ENCODE measurements around the gene STIP1. TPM values are rescaled to one million over a fixed set of nuclear protein-coding genes. Genes with fewer than 3 reads are reported as not detected.

STIP1 gene
- total and polyA plus RNA-seq, 5 experiments from 2014 or later = 59.4 to 132 (median 110) TPM

DNA sequence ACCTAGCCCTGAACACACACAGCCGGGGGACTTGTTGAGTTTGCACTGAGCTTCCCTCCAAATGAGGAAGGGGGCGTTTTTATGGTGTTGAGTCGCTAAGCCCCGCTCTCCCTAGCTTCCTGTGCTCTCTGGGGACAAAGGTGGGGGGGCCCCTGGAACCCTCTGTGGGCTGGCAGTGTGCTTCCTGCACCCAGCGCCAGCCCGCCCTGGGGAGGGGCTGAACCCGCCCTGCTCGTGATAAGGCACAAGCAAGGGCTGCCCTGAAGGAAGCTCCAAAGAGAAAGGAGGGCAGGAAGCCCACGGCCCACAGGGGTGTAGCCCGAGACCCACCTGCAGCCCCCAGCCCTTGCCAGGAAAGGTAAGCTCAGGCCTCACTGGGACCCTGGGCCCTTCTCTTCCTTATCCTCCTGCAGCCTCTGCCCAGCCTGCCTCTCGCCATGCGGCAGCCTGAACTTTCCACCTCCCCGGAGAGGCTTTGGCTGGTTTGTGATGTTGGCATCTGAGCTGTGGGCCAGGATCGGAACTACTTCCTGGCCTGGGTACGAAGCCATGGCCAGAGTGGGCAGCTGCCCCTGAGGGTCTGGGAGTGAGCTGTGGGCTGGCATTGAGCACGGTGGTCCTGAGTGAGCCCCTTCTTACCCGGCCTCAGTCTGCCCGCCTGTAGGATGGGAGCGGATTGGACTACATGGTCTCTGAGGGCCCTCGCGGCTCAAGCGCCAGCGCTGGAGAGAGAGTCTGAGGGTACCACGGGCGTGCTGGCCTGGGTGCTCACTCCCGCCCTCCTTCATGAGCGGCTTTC is 20.7 kb downstream of the STIP1 start, which contains the start of gene FERMT3:
FERMT3 (plus strand) TSS at position 265 of the 799 bp plus-strand sequence. CDS start 644 bp downstream, outside the sequence.
- peak within 1 kb of the TSS; percentile 89 to 97 (median 94) for H3K27ac Mint-ChIP-seq
- DNase-seq = peak; percentile 52 to 86 (median 64)
- H3K36me3 Mint-ChIP-seq = peaks cover 2 to 56% (median 4%) of the 10 kb centered on the region in 3 donors
- peak within 1 kb of the TSS; percentile 88 to 96 (median 94) for H3K4me3 Mint-ChIP-seq
- peak; percentile 63 to 71 for ATAC-seq
- POLR2A ChIA-PET = interaction anchor here (0.5 to 10.7 kb wide), 19 partner anchors 12 to 1479 kb away, joined by 3 to 290 read pairs (median 5); partner anchors contain the start of genes BAD, CATSPERZ, DNAJC4 and ESRRA
- H3K4me1 Mint-ChIP-seq = peaks cover 24 to 57% (median 51%) of the 10 kb centered on the region in 4 donors
- no peaks in the 10 kb centered on the region for H3K27me3 Mint-ChIP-seq
- H3K9me3 Mint-ChIP-seq = no peaks in the 10 kb centered on the region

GRCh38 chr11:64207256-64208085 is 21.5 kb downstream of the STIP1 start:
- peak; percentile 58 to 75 for ATAC-seq
- peak; percentile 37 to 89 (median 70) for DNase-seq
- Mint-ChIP-seq H3K27me3 (no peaks in the 10 kb centered on the region), H3K4me1 (peaks cover 26 to 63% (median 54%) of the 10 kb centered on the region in 4 donors), H3K4me3 (peak overlapping the region; percentile 88 to 96 (median 94)), H3K9me3 (no peaks in the 10 kb centered on the region), H3K27ac (peak overlapping the region; percentile 89 to 97 (median 94)), H3K36me3 (peaks cover 2 to 57% (median 4%) of the 10 kb centered on the region in 3 donors)
- POLR2A ChIA-PET = interaction anchor here (0.5 to 10.7 kb wide), 18 partner anchors 10 to 1555 kb away, joined by 3 to 290 read pairs (median 9); partner anchors contain the start of genes BAD, CATSPERZ, DNAJC4 and ESRRA

GRCh38 chr11:64208086-64208795 is 22.3 kb downstream of the STIP1 start:
- H3K9me3 Mint-ChIP-seq = no peaks in the 10 kb centered on the region
- H3K36me3 Mint-ChIP-seq = peaks cover 2 to 56% (median 4%) of the 10 kb centered on the region in 3 donors
- POLR2A ChIA-PET = interaction anchor here (0.5 to 10.7 kb wide), 14 partner anchors 10 to 1555 kb away, joined by 3 to 290 read pairs (median 28); partner anchors contain the start of genes BAD, CATSPERZ, DNAJC4 and ESRRA
- H3K27me3 Mint-ChIP-seq = no peaks in the 10 kb centered on the region
- H3K4me3 Mint-ChIP-seq = peak overlapping the region; percentile 88 to 96 (median 94)
- H3K27ac Mint-ChIP-seq = peak overlapping the region; percentile 89 to 97 (median 94)
- DNase-seq (no peak), ATAC-seq (peak in 1 of 2 donors; percentile 4)
- peaks cover 24 to 67% (median 56%) of the 10 kb centered on the region in 4 donors for H3K4me1 Mint-ChIP-seq

DNA sequence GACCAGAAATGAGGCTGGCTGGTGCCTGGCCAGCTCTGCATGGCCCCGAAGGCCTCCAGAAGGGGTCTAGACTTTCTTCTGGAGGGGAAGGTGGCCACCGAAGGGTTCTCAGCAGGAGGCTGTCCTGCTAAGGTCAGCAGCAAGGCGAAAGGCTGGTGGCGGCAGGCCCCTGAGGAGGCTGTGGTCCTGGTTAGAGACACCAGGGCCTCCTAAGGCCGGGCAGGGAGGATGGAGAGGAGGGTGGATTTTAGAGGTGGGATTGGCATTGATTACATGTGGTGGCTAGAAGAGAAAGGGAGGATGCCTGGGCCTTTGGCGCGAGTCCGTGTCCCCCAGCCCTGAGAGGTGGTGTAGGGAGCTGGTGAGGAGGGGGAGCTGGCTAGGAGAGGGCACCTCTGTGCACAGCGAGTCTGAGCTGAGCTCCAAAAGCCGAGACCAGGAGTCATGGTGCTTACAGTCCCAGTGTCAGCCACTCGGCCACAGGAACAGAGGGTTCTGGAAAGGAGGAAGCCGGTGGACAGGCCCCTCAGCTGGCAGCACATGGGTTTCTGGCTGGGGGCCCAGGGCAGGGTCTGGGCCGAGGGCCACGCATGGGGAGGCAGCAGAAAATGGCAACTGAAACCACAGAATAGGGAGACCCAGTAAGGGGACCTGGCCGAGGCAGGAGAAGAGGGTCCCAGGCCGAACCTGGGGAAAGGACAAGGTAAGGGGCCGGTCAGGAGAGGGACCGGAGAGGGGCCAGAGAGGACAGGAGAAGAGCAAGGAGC is 23.0 kb downstream of the STIP1 start:
- no peaks in the 10 kb centered on the region for H3K9me3 Mint-ChIP-seq
- H3K4me1 Mint-ChIP-seq = peaks cover 22 to 60% (median 55%) of the 10 kb centered on the region in 4 donors
- no peak for ATAC-seq
- peaks cover 2 to 53% (median 4%) of the 10 kb centered on the region in 3 donors for H3K36me3 Mint-ChIP-seq
- H3K27me3 Mint-ChIP-seq = no peaks in the 10 kb centered on the region
- POLR2A ChIA-PET = interaction anchor here (0.8 to 10.7 kb wide), 10 partner anchors 9 to 95 kb away, joined by 3 to 290 read pairs (median 70); partner anchors contain the start of genes BAD, CATSPERZ, DNAJC4 and ESRRA
- no peak for DNase-seq
- H3K27ac Mint-ChIP-seq = peak overlapping the region; percentile 82 to 97 (median 92)
- peak overlapping the region in 9 of 10 donors; percentile 36 to 96 (median 59) for H3K4me3 Mint-ChIP-seq

- Mint-ChIP-seq H3K27me3 (no peaks in the 10 kb centered on the region), H3K27ac (peak overlapping the region in 8 of 10 donors; percentile 15 to 94 (median 86)), H3K9me3 (no peaks in the 10 kb centered on the region), H3K4me3 (peak overlapping the region in 3 of 10 donors; percentile 18 to 54 (median 28)), H3K4me1 (peaks cover 19 to 55% (median 50%) of the 10 kb centered on the region in 4 donors), H3K36me3 (peaks cover 0 to 53% (median under 1%) of the 10 kb centered on the region in 3 donors)
- DNase-seq (no peak), ATAC-seq (no peak)
- POLR2A ChIA-PET = interaction anchor here (0.8 to 10.7 kb wide), 4 partner anchors 20 to 36 kb away, joined by 3 to 290 read pairs (median 3); partner anchors contain the start of genes DNAJC4, NUDT22, TRPT1 and VEGFB
Observed at GRCh38 chr11:64209563-64209843, 23.5 kb downstream of the STIP1 start.

GRCh38 chr11:64210301-64211020 is 24.5 kb downstream of the STIP1 start:
- ATAC-seq (no peak), DNase-seq (no peak)
- Mint-ChIP-seq H3K27ac (peak overlapping the region in 4 of 10 donors; percentile 11 to 52 (median 26)), H3K4me1 (peaks cover 18 to 52% (median 46%) of the 10 kb centered on the region in 4 donors), H3K36me3 (peaks cover 0 to 60% (median 0%) of the 10 kb centered on the region in 3 donors), H3K4me3 (no peak overlapping the region), H3K9me3 (no peaks in the 10 kb centered on the region), H3K27me3 (no peaks in the 10 kb centered on the region)
- POLR2A ChIA-PET = interaction anchor here (1.1 to 10.7 kb wide), 3 partner anchors 19 to 35 kb away, joined by 3 to 290 read pairs (median 3); partner anchors contain the start of genes DNAJC4, NUDT22, TRPT1 and VEGFB

DNA sequence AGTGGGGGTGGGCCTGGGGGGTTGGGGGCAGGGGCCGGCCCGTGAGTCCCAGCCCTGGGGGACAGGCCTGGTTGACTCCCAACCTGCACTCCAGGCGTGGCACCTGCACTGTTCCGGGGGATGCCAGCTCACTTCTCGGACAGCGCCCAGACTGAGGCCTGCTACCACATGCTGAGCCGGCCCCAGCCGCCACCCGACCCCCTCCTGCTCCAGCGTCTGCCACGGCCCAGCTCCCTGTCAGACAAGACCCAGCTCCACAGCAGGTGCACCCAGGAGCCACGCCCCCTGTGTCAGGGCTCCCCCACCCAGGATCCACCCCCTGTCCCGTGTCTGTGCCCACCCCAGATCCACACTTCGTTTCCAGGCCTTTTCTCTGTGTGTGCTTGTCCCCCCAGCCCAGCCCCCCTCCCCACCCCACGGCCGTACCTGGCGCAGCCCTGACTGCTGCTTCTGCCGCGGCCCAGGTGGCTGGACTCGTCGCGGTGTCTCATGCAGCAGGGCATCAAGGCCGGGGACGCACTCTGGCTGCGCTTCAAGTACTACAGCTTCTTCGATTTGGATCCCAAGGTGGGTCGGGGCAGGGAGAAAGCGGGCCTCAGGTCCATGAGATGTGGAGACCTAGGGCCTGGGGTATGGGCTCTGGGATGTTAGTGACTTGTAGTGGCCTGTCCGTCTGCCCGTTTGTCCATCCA is 25.4 kb downstream of the STIP1 start:
- Mint-ChIP-seq H3K36me3 (peaks cover 0 to 68% (median 0%) of the 10 kb centered on the region in 3 donors), H3K27me3 (no peaks in the 10 kb centered on the region), H3K4me1 (peaks cover 16 to 43% (median 39%) of the 10 kb centered on the region in 4 donors), H3K9me3 (no peaks in the 10 kb centered on the region), H3K27ac (peak overlapping the region in 3 of 10 donors; percentile 19 to 83 (median 46)), H3K4me3 (no peak overlapping the region)
- POLR2A ChIA-PET = interaction anchor here (1.7 to 10.7 kb wide), 2 partner anchors 18 to 26 kb away, joined by 7 to 290 read pairs; partner anchors contain the start of genes DNAJC4, NUDT22, STIP1 and TRPT1
- ATAC-seq (no peak), DNase-seq (no peak)

DNA sequence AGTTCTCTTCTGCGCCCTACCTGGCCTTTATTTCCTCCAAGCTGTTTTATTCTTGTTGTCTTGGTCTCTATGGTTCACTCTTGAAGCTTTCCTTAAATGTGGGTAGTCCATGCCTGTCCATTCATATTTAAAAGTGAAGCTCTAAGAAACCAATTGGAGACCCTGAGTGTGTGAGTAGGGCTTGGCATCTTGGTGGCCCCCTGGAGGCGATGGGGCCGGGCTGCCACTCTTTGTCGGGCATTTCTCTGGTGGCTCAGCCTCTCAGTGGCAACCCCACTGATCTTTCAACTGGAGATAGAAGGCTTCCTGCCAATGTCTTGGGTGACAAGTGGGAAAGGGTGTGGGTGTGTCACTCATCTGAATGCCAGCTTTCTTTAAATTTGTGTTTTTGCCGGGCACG is 30.9 kb downstream of the STIP1 start:
- DNase-seq (peak in 1 of 10 donors; percentile 24), ATAC-seq (peak; percentile 63 to 75)
- Mint-ChIP-seq H3K9me3 (no peaks in the 10 kb centered on the region), H3K4me1 (peaks cover 7 to 29% (median 25%) of the 10 kb centered on the region in 4 donors), H3K36me3 (peaks cover 0 to 68% (median 0%) of the 10 kb centered on the region in 3 donors), H3K27ac (peak overlapping the region in 5 of 10 donors; percentile 40 to 86 (median 71)), H3K4me3 (no peak overlapping the region), H3K27me3 (no peaks in the 10 kb centered on the region)
- POLR2A ChIA-PET = interaction anchor here (0.7 to 7.2 kb wide), 11 partner anchors 8 to 1363 kb away, joined by 3 to 83 read pairs (median 4); partner anchors contain the start of genes DNAJC4, FERMT3, NUDT22 and TRPT1

- Mint-ChIP-seq H3K4me3 (no peak overlapping the region), H3K27ac (peak overlapping the region in 7 of 10 donors; percentile 19 to 76 (median 38)), H3K27me3 (no peaks in the 10 kb centered on the region), H3K4me1 (peaks cover 7 to 21% (median 14%) of the 10 kb centered on the region in 4 donors), H3K9me3 (no peaks in the 10 kb centered on the region), H3K36me3 (peaks cover 0 to 59% (median 0%) of the 10 kb centered on the region in 3 donors)
- POLR2A ChIA-PET = interaction anchor here (0.8 to 7.2 kb wide), 2 partner anchors 13 to 33 kb away, joined by 3 to 83 read pairs; partner anchors contain the start of genes FERMT3 and STIP1
- DNase-seq (no peak), ATAC-seq (no peak)
Observed at GRCh38 chr11:64218628-64219353, 32.8 kb downstream of the STIP1 start.

Data from naive thymus-derived CD8-positive, alpha-beta T cell (primary cell).